HG03457 (cell line): ENCODE measurements around the gene MAN2A1.
A peak's percentile ranks its signal among the peaks of the same experiment; 100 is the strongest.

Source experiments
- ATAC-seq: cut with Tn5 transposase; IDR thresholded peaks from one replicate; pipeline ENCODE4 v1.9.1; 2021; ENCODE audit warnings: moderate number of reproducible peaks; ENCODE audit not compliant: unreplicated experiment

MAN2A1 gene

DNA sequence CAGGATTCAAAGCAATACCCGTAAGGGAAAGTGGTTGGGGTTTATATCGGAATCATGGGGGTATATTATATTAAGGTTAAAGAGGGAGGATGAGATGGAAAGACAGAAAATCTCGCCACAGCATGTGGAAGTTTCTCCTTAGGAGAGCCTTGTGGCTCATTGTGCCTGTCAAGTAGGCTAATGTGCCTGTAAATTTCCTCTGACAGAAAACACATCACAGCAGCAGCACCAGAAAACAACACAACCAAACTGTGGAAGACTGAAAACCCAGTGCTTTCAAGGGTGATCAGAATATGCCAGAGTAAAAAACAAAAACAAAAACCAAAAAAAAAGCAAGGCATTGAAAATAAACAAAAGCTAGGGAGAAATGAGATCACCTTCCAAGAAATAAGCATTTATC lies 11.3 kb upstream of the MAN2A1 start:
- no peak for ATAC-seq

DNA sequence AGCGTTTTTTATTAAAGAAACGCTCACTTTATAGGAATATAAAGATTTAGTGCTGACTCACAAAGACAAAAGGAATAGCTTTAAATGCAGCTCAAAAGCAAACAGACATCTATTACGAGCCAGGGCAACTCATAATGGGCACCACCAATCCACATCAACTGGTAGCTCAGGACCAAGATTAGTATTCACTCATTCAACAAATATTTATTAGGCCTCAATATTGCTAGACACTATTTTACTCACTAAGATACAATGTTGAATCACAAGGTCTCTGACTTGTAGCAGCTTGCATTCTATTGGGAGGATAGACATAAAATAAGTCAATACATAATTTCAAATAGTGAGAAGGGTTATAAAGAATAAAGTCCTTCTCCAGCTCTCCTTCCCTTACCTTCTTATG lies 8.0 kb upstream of the MAN2A1 start:
- no peak for ATAC-seq

DNA sequence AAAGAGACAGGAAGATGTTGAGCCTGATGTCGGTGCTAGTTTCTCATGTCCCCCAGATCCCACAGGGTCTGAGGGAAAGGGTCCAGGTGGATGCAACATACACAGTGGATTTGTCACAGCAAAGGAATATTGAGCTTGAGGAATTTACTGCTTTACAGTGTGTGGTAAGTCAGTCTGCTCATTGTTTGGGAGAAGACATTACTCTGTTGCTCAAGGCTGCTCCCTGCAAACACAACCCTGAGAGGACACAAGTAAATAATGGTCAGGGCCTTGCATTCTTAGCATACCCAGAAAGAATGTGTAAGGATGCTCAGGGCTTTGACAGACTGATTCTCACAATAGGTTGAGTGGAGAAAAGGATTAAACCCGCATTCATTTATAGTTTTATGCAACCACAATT lies 7.3 kb upstream of the MAN2A1 start:
- no peak for ATAC-seq

DNA sequence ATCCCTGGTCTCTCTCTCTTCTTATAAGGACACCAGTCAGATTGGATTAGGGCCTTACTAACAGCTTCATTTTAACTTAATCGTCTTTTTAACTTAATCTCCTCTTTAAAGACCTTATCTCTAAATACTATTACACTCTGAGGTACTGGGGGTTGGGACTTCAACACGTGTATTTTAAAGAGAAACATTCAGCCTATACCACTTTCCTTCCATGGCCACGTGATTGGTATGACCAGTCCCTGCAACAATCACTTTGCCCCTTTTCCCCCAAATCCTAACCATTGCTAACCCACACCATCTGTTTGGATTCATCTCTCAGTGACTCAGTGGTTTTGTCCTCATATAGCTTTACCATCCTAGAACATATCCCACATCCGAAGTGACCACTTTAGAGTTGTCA lies 3.8 kb upstream of the MAN2A1 start:
- no peak for ATAC-seq

DNA sequence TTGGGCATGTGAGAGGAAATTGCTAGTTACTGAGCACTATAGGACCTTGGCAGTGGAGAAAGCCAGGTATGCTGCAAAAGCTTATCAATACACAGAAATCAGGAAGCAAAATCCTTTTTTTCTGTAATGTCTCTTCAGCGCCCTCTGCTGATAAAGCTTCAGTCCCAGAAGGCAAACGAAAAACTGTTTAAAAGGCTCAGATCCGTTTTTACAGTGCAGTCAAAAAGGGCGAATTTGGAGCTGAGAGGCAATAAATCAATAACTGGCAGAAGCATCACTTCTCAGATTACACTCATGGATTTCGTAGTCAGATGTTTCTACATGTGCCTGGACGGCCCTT lies 1.1 kb upstream of the MAN2A1 start:
- no peak for ATAC-seq

DNA sequence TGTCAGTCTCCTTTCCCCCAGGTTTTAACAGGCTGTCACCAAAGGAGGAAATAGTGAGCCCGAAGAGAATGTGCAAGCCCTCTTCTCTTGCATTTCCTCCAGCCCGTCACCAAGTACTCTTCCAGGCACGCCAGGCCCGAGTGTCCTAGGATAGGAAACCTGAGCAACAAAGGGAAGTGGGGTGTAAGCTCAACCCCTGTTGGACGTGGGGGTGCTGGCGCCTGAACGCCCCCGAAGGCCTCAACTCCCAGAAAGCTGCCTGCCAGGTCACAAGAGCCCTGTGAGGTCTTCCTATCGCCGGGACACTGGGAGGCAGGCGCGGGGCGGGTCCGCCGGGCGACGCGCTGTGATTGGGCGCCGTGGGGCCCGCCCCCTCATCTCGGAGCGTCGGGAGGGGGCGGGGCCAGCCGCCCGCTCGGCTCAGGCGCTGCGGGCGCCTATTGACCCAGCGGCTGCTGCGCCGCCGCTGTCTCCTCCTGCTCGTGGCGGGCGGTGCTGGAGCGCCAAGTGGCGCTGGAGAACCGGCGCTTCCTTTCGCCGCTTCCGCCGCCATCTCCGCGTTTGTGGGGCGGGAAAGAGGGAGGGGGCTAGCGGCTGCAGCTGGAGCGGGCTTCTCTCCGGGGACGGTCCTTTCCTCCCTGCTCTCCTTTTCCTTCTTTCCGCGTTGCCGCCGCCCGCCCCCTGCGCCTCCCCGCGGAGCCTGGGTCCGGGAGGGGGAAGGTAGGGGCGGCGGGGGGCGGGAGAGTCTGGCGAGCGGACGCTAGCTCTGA lies 572 bp upstream of the MAN2A1 start:
- peak; percentile 73 for ATAC-seq

DNA sequence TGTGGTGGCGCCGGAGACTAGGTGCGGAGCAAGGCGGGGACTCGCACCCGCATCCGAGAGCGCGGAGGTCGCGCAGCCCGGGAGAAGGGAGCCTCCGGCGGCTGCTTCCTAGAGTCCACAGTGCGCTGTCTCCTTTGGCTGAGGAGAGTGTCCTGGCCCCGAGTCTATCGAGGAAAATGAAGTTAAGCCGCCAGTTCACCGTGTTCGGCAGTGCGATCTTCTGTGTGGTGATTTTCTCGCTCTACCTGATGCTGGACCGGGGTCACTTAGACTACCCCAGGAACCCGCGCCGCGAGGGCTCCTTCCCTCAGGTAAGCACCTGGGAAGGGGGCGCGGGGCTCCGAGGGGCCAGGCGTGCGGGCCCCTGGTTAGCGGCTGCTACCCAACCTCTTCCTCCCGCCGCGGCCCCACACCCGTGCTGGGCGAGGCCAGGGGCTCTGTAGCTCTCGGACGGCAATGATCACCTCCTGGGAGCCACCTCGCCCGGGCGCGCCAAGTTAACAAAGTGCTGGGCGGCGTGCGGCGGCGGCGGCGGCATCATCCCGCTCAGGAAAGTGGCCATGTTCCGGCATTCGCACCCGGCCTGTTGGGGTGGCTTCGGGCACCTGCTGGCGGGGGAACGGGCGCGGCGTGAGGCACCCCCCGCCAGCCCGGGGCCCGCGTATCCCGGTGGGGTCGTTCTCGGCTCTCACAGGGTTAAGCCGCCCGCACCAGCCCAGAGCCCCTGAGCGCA lies 681 bp downstream of the MAN2A1 start:
- peak; percentile 0 for ATAC-seq

DNA sequence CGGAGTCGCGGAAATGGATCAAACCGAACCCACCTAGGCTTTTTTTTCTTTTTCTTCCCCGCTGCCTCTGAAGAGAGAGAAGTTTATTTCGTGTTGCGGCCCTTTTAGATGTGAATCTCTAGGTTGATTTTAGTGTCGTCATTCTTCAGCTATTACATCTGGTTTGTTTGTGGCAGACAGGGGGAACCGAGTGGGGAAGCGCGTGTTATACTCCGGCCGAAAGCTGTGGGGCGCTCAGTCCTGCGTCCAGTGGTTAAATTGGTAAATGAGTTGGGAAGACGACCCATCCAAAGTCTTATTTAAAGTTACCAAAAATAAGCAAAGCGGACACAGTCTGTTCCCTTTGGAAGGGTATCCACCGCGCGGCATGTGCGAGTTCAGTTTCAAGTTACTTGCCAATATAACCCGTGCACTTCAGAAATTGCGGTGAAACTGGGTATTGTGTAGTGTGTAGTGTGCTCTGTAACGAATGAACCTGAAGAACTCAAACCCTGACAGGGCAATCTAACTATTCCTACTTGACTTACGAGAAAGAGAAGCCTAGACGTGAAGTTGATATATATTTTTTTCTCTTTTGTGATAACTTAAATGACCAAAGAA lies 1.3 kb downstream of the MAN2A1 start:
- no peak for ATAC-seq

DNA sequence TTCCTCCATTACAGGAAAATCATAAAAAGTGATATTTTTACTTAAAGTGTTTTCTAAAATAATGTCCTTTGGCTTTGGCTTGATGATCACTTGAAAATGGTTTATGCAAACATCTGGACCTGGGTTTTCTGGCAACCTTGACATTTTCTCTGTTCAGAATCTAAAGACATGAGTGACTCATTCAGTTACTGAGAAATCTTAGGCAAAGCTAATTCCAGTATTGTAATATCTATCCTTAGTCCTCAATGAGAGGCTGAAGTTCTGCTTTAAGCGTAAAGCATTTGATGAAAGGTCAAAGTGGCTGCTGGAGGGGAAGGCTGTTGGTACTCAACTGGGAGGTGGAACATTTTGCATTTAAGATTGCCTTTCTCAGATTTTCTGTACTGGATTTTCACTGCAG lies 2.3 kb downstream of the MAN2A1 start:
- no peak for ATAC-seq

DNA sequence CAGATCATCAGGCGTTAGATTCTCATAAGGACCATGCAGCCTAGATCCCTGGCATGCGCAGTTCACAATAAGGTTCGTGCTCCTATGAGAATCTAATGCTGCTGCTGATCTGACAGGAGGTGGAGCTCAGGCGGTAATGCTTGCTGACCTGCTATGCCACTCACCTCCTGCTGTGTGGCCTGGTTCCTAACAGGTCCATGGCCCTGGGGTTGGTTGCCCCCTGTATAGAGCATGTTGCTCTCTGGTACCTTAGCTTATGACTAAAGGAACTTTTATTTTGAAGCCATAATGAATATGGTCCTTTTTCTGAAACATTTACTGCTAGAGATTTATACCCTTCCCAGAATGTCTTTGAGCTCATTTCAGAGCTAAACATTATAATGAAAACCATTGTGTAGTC lies 3.1 kb downstream of the MAN2A1 start:
- no peak for ATAC-seq

DNA sequence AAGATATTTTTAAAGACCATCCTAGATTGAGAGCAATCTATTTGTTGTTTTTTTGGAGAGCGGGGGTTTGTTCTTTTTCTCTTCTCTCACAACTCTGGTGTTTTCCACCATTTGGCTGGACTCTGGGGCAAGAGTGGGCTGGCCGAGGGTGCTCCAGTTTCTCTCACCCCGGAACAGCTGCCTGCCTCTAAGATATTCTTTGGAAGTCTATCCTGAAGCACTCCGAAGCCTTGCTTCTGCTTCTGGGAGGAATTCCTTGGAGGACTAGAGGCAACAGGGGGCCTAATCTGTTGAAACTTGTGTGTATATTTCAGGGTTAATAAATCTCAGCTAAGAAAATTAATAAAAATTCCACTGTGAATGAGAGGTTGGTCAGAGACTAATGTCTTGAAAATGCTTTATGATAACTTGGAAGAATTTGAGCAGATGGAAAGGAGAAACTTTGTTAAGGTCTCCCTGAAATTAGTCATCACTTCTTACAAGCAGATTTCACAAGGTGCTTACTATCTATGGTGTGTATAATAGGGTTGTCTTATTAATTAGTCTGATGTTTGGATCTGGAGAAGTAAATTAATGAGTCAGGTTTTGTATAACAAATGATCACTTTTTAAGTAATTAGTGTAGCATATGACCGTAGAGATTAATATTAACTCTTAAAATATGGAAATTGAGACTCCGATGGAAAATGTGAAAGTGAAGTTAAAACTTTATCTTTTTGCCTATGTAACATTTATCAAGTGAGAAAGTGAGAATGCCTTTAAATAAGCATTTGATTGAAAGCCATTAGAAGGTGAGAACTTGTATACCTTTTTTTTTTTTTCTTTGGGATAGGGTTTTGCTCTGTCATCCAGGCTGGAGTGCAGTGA lies 4.0 kb downstream of the MAN2A1 start:
- no peak for ATAC-seq

DNA sequence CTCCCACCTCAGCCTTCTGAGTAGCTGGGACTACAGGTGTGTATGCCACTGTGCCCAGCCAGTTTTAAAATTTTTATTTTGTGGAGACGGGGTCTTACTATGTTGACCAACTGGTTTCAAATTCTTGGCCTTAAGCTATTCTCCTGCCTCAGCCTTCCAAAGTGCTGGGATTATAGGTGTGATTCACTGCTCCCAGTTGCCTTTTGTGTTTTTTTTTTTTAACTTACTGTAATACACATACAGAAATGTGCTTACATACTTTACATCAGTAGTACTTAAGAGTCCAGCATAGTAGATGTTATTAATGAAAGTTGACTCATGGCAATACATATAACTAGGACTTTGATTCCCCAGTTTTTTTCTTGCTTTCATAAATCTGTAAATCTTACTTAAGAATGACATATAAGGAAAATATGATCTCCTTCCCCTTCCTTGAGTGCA lies 4.7 kb downstream of the MAN2A1 start:
- no peak for ATAC-seq

DNA sequence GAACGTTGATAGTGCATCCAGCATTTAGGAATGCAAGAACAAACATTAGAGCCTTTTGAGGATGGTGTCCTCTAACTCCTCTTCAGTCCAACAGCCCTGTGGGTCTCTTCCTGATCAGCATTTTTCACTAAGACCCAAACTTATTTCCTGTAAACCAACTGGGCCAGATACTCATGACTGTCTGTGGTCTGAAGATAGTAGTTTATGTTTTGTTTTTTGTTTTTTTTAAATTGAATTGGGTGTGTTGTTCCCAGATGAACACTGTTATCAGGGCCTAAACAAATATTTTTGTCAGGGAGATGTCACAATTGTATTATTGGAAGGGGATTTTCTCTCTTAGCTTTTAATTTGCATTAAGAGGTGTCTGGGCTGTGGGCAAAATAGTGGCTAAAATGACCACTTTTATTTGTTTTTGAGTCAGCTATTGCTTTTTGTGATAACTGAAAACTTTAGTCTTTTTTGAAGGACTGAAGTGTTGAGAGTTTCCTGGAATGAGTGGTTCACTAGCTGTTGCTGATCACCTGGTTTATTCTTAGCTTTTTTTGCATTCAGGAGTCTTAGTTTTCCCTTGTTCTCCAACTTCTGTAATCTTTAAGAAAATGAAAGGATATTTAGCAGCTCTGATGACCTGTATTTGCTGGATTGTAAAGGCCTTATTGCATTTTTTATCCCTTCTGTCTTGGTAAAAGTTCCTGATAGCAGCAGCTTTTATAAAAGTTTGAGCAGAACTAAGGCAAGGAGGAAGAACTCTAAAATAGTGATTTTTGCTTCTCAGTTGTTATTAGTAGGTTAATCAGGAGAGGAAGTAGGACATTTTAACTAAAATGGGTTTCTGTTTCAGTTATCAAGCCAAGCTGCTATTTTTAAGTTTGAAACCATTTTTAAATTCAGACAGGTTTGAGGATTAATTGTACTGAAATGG lies 5.5 kb downstream of the MAN2A1 start:
- peak; percentile 50 for ATAC-seq

DNA sequence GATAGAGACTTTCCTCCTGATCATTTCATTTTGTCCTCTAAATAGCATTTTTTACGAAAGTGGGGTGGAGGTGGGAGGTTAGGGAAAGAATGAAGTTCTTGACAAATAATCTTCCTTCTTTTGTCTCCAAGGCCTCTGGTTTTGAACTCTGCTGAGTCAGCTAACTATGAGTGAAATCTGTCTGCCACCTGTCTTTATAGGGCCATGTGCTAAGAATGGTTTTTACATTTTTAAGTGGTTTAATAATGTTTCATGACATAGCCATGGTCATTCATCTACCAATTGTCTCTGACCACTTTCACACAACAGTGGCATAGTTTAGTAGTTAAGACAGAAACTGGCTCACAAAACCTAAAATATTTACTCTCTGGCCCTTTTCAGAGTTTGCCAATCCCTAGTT lies 7.6 kb downstream of the MAN2A1 start:
- ATAC-seq, result no peak

DNA sequence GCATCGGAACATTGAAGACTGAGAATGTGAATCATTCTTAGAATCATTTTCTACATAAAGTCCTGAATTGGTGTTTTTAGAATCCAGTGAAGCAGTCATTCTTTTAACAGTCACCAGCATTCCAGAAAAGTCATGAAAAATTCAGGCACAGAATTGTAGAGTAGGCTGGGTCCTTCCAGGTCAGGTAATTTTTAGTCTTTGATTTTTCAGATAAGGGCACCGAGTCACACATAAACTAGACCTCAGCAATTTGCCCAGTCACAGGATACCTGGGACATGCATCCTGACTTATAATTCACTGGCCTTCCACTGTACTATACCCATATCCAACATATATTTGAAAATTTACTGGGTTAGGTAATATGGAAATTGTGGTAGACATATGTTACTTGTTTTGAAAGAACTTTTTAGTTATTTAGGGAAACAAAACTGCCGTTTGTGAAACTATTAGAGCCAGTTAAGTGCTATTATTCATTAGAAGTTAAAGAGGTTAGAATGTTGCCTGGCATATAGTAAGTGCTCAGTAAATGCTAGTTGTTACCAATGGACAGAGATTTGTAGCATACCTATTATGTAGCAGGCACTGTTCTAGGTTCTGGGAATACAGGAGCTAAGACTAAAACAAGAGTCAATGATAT lies 10.9 kb downstream of the MAN2A1 start:
- ATAC-seq, result no peak

DNA sequence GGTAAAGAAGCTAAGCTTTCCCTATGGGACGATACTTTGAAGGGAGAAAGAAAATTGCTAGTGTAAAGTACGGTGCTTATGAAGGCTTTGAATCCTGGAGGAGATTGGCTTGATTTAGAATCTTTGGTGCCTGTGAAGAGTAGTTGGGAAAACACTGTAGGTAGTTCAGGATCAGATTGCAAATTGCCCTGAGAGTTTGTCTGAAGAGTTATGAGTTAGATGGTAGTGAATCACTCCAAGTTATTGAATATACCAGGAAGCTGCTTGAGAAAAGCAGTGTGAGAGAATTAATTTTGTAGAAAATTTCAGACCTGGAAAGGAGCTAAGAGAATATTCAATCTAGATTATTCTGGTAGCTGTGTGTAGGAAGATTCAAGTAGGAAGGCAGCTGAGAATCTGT lies 11.5 kb downstream of the MAN2A1 start:
- no peak for ATAC-seq

DNA sequence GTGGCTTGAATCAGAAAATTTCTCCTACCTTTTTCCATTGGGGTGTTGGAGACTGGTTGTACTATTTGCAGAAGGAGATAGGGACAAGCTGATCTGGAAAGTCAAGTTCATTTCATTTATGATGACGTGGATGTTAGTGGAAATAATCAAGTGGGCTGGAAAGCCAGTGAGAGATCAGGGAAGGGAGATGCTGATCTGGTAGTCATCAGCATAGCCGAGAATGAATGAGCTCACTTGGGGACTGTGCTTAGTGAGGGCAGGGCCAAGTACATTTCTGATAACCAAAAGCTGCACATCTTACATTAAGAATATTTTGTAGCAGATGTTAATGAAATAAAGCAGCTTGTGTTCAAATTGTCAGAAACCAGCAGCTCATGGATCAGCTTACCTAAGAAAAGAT lies 12.1 kb downstream of the MAN2A1 start:
- ATAC-seq, result no peak

DNA sequence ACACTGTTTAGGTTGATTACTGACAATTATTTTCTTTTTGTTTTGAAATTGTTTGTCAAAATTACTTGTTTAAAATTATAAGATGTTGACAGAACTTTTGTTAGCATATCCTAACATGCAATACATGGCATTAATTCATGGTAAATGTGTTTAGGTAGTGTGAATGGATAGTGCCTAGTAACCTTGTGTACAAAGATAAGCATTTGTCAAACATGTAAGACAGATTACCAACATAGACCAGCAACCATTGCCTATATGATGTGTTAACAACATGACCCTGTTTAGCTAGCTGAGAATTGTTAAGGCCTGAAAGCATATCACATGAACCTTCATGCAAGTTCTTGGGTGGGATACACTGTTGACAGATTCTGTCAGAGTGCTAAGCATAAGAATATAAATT lies 13.4 kb downstream of the MAN2A1 start:
- no peak for ATAC-seq

DNA sequence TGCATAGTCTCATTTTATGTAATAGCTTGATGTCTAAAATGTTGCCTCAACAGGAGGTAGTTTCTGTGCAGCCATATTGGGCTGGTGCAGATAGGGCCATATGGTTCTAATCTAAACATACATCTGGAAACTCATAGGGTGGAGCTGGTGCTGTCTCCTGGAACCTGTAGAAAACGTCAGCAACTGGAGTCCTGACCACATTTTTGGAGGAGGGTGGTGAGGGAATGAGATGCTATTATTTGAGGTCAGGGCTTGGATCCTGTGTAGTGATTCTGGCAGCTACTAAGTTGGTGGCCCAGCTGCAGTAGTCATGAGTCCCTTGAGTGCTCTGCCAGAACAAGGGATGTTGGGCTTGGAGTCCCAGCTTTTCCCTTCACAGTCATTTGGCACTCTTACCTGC lies 14.1 kb downstream of the MAN2A1 start:
- ATAC-seq, result no peak
